ENCODE measurements around the gene ERN1.

- TF ChIP-seq CTCF (conservative IDR thresholded peaks at IDR 0.05; ENCODE audit: low read length), result peak; percentile 78
- no peak for TF ChIP-seq EZH2phosphoT487 (IDR thresholded peaks at IDR 0.05; ENCODE audit: borderline replicate concordance)
Measured at GRCh38 chr17:64133546-64134215, 3.7 kb upstream of the ERN1 start.
